Left renal cortex interstitium (tissue), 4 donors: ENCODE data around the gene MAGEA2. TPM values are rescaled to one million over a fixed set of nuclear protein-coding genes. Genes with fewer than 3 reads are reported as not detected.
"Not testable (repeated sequence)": the region's sequence is repeated elsewhere in the genome, so short reads cannot be mapped to it uniquely, and the experiment has no call there.

Experiments
- DNase-seq, 4 donors: peaks; one replicate each; pipeline ENCODE4 v3.0.0-alpha.2; 2013; ENCODE audit warnings: low read depth in 4 of 4, low spot score in 2 of 4, missing footprints in 1 of 4
- polyA plus RNA-seq, 4 donors: library from polyadenylated mRNA; unstranded; fragments of 120-200 nt; gene quantifications; one replicate each; pipeline ENCODE4 v1.2.1, GENCODE V29; 2013; ENCODE audit not compliant: insufficient read length in 4 of 4

Gene MAGEA2
- polyA plus RNA-seq: not detected

- DNase-seq: not testable (repeated sequence)
Observed at GRCh38 chrX:152753686-152754650, at the start of gene MAGEA2. Gene MAGEA2, minus strand, starts transcription at chrX:152753842. Its CDS starts 2,479 bp downstream, at chrX:152751363.

GRCh38 chrX:152798945-152799344 lies 45.3 kb upstream of the MAGEA2 start:
- no peak for DNase-seq

- DNase-seq: not testable (repeated sequence)
Observed at GRCh38 chrX:152787062-152787461, 33.4 kb upstream of the MAGEA2 start.

GRCh38 chrX:152769549-152770289 lies 16.1 kb upstream of the MAGEA2 start, which contains the start of gene MAGEA6:
Gene MAGEA6, minus strand, starts transcription at chrX:152769689. Its CDS starts 2,039 bp downstream, at chrX:152767650.
- DNase-seq: not testable (repeated sequence)

GRCh38 chrX:152766562-152766961 lies 12.9 kb upstream of the MAGEA2 start:
- not testable (repeated sequence) for DNase-seq

- DNase-seq: not testable (repeated sequence)
Observed at GRCh38 chrX:152761582-152761981, 7.9 kb upstream of the MAGEA2 start.

GRCh38 chrX:152759544-152759943 lies 5.9 kb upstream of the MAGEA2 start:
- not testable (repeated sequence) for DNase-seq

GRCh38 chrX:152758918-152759317 lies 5.3 kb upstream of the MAGEA2 start, which contains the start of gene CSAG3:
Gene CSAG3, plus strand, starts transcription at chrX:152759218.
- DNase-seq: not testable (repeated sequence)

GRCh38 chrX:152754871-152755270 lies 1.2 kb upstream of the MAGEA2 start:
- DNase-seq: not testable (repeated sequence)

GRCh38 chrX:152738560-152738959 lies 15.1 kb downstream of the MAGEA2 start:
- DNase-seq: no peak

- not testable (repeated sequence) for DNase-seq
Observed at GRCh38 chrX:152736528-152736927, 17.1 kb downstream of the MAGEA2 start.

- DNase-seq: no peak
Observed at GRCh38 chrX:152735860-152736511, 17.7 kb downstream of the MAGEA2 start.

GRCh38 chrX:152735101-152735500 lies 18.5 kb downstream of the MAGEA2 start:
- DNase-seq: no peak

GRCh38 chrX:152734143-152734858 lies 19.3 kb downstream of the MAGEA2 start:
- DNase-seq: not testable (repeated sequence)

GRCh38 chrX:152733261-152733975 lies 20.2 kb downstream of the MAGEA2 start, which contains the start of the genes CSAG1 and MAGEA12:
Gene CSAG1, minus strand, starts transcription at chrX:152733721. Its CDS starts 1,261 bp downstream, at chrX:152732460.
Gene MAGEA12, plus strand, starts transcription at chrX:152733757. Its CDS starts 2,405 bp downstream, at chrX:152736162.
- DNase-seq: no peak

- DNase-seq: no peak
Observed at GRCh38 chrX:152725409-152725808, 28.2 kb downstream of the MAGEA2 start.

- not testable (repeated sequence) for DNase-seq
Observed at GRCh38 chrX:152713815-152714787, 39.5 kb downstream of the MAGEA2 start, which contains the start of gene MAGEA2B. Gene MAGEA2B, plus strand, starts transcription at chrX:152714628. Its CDS starts 2,479 bp downstream, at chrX:152717107.

GRCh38 chrX:152713195-152713594 lies 40.4 kb downstream of the MAGEA2 start:
- DNase-seq: not testable (repeated sequence)
